ENCODE measurements around the gene KLHL7. TPM values are rescaled to one million over a fixed set of nuclear protein-coding genes. Genes with fewer than 3 reads are reported as not detected.

Gene KLHL7, protein sequence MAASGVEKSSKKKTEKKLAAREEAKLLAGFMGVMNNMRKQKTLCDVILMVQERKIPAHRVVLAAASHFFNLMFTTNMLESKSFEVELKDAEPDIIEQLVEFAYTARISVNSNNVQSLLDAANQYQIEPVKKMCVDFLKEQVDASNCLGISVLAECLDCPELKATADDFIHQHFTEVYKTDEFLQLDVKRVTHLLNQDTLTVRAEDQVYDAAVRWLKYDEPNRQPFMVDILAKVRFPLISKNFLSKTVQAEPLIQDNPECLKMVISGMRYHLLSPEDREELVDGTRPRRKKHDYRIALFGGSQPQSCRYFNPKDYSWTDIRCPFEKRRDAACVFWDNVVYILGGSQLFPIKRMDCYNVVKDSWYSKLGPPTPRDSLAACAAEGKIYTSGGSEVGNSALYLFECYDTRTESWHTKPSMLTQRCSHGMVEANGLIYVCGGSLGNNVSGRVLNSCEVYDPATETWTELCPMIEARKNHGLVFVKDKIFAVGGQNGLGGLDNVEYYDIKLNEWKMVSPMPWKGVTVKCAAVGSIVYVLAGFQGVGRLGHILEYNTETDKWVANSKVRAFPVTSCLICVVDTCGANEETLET
- 16.1 and 20.0 TPM in 2 replicates for total RNA-seq

DNA sequence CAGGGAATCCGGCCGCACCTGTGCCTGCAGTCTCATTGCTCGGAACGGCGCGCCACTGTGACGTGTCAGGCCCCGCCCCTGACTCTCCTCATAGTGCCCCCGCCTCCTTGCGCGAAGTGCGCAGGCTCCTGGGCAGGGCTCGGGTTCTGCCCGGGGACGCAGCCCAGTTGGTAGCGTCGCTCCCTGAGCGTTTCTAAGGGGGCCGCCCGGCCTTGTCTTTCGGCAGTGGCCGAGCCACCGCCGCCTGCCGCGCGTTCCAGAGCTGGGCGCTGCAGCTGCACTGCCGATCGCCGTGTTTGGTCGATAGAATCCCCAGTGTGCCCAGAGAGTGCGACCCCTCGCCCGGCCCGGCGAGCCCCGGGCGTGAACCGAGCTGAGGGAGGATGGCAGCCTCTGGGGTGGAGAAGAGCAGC, at the start of gene KLHL7:
Gene KLHL7, plus strand, starts transcription at position 142 of the 413 bp plus-strand sequence. Its CDS starts 242 bp downstream, at position 384.
- peak within 1 kb of the TSS; percentile 97 for H3K4me3 Mint-ChIP-seq
- peaks cover 17% of the 10 kb centered on the region for H3K4me1 Mint-ChIP-seq
- H3K27me3 Mint-ChIP-seq: no peaks in the 10 kb centered on the region
- H3K27ac Mint-ChIP-seq: peak within 1 kb of the TSS; percentile 94
- intact Hi-C loops (cut with micrococcal nuclease): loop anchor here (1.0 to 5.0 kb wide), 5 partner anchors 76 to 1168 kb away; partner anchors contain the start of gene TOMM7
- H3K9me3 Mint-ChIP-seq: no peaks in the 10 kb centered on the region
- DNase-seq: peak; percentile 99
- H3K36me3 Mint-ChIP-seq (ENCODE audit: low read depth): peaks cover 7% of the 10 kb centered on the region

DNA sequence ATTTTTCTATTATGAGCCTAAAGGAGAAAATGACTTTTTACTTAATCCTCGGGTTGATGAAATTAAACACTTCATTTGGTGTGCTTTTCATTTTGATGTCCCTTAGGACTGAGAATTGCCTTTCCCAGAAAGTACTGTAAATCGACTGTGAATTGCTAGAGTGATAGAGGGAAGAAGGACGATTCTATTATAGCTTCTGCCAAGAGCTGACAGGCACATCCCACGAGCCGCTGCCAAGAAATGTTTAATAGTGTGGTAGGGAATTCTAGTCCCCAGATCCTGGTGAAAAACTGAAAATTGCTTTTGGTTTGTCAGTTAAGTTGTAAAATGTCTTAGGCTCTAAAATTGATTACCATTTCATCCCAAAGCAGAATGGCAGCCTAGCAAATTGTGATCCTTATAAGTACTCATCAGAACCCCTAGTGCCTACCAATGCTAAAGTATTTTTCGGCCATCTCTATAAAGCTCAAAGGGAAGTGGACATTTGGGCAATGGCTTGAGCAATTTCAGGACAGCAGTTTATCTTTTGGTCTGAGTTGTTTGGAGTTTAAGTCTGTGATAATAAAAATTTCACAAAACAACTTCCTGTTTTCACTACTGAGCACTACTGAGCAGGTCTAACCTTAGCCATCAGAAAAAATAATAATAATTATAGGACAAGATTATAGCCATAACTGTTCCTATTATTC, 47.0 kb upstream of the KLHL7 start:
- no peak overlapping the region for H3K27ac Mint-ChIP-seq
- peaks cover 4% of the 10 kb centered on the region for H3K4me1 Mint-ChIP-seq
- peaks cover 13% of the 10 kb centered on the region for H3K27me3 Mint-ChIP-seq
- H3K36me3 Mint-ChIP-seq (ENCODE audit: low read depth): no peaks in the 10 kb centered on the region
- H3K9me3 Mint-ChIP-seq: no peaks in the 10 kb centered on the region
- no peak overlapping the region for H3K4me3 Mint-ChIP-seq
- DNase-seq: no peak
- intact Hi-C loops (cut with micrococcal nuclease): loop anchor here (5.0 kb wide), 1 partner anchor 331 kb away; the partner anchor contains the start of gene IL6

DNA sequence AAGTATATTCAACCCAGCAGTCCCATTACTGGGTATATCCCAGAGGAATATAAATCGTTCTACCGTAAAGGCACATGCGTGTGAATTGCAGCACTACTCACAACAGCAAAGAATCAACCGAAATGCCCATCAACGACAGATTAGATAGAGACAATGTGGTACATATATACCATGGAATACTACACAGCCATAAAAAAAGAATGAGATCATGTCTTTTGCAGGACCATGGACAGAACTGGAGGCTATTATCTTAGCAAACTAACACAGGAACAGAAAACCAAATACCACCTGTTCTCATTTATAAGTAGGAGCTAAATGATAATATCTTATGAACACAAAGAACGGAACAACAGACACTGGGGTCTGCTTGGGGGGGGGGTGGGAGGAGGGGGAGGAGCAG, 44.3 kb upstream of the KLHL7 start:
- intact Hi-C loops (cut with micrococcal nuclease): no loop called here
- no peak overlapping the region for H3K27ac Mint-ChIP-seq
- no peaks in the 10 kb centered on the region for H3K36me3 Mint-ChIP-seq (ENCODE audit: low read depth)
- H3K4me1 Mint-ChIP-seq: no peaks in the 10 kb centered on the region
- H3K4me3 Mint-ChIP-seq: no peak overlapping the region
- no peaks in the 10 kb centered on the region for H3K9me3 Mint-ChIP-seq
- H3K27me3 Mint-ChIP-seq: peaks cover 16% of the 10 kb centered on the region
- no peak for DNase-seq

DNA sequence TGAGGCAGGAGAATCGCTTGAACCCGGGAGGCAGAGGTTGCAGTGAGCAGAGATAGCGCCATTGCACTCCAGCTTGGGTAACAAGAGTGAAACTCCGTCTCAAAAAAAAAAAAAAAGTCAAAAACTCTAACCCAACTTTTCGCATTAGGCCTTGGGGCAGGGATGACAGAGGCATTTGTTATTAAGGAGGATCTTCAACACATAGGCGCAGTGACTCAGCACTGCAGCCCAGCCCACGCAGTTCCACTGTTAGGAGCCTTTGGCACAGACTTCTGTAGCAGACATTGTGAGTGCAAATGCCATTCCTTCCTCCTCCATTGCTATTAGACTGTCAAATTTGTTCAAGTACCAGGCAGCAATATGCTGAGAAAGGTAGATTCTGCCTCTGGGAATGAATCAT, 43.1 kb upstream of the KLHL7 start:
- Mint-ChIP-seq H3K27ac (no peak overlapping the region), H3K9me3 (no peaks in the 10 kb centered on the region), H3K27me3 (peaks cover 15% of the 10 kb centered on the region), H3K4me1 (no peaks in the 10 kb centered on the region), H3K36me3 (ENCODE audit: low read depth) (no peaks in the 10 kb centered on the region), H3K4me3 (no peak overlapping the region)
- intact Hi-C loops (cut with micrococcal nuclease): no loop called here
- DNase-seq: no peak

DNA sequence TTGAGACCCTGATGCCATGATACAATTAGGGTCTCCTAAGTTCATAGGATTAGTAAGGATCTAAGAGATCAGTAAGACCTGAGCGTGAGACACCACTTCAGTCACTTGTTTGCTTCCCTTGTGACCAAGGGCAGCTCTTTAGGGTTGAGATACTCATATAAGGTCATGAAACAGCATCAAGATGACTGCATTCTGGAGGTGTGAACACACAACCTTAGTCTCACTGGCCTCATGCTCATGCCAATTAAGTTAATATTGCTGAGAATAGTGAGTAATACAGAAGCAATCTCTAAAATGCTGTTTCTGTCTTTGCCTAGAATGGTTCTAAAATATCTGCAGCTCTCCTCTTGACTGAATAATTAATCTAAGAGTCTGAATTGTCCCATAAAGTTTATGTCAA, 39.6 kb upstream of the KLHL7 start:
- Mint-ChIP-seq H3K9me3 (no peaks in the 10 kb centered on the region), H3K27me3 (peaks cover 8% of the 10 kb centered on the region), H3K4me3 (no peak overlapping the region), H3K27ac (no peak overlapping the region), H3K36me3 (ENCODE audit: low read depth) (no peaks in the 10 kb centered on the region), H3K4me1 (no peaks in the 10 kb centered on the region)
- DNase-seq: no peak
- intact Hi-C loops (cut with micrococcal nuclease): no loop called here

DNA sequence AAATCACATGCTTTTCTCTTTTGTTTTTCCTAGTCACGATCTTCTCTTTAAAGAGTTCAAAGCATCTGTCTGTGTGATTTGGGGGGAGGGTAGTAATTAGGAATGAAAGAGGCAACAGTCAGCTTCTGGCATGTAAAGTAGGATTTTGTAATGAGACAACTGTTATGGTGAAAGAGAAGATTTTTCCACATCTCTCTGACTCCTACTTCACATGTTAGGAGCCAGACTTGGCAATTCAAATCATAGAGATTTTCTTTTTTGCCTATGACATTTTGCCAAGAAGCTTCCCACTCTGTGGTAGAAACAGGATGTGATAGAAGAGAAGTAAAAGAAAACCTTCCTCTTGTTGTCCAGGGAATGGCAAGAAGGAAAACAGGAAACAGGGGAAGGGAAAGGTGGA, 38.3 kb upstream of the KLHL7 start:
- Mint-ChIP-seq H3K4me1 (no peaks in the 10 kb centered on the region), H3K27ac (no peak overlapping the region), H3K27me3 (peaks cover 9% of the 10 kb centered on the region), H3K9me3 (no peaks in the 10 kb centered on the region), H3K36me3 (ENCODE audit: low read depth) (no peaks in the 10 kb centered on the region), H3K4me3 (no peak overlapping the region)
- intact Hi-C loops (cut with micrococcal nuclease): no loop called here
- no peak for DNase-seq

GRCh38 chr7:23072048-23072447, 33.5 kb upstream of the KLHL7 start:
- no peak for DNase-seq
- peaks cover 20% of the 10 kb centered on the region for H3K27me3 Mint-ChIP-seq
- no peak overlapping the region for H3K27ac Mint-ChIP-seq
- intact Hi-C loops (cut with micrococcal nuclease): no loop called here
- H3K9me3 Mint-ChIP-seq: no peaks in the 10 kb centered on the region
- H3K36me3 Mint-ChIP-seq (ENCODE audit: low read depth): no peaks in the 10 kb centered on the region
- no peaks in the 10 kb centered on the region for H3K4me1 Mint-ChIP-seq
- H3K4me3 Mint-ChIP-seq: no peak overlapping the region

GRCh38 chr7:23072922-23073321, 32.7 kb upstream of the KLHL7 start:
- DNase-seq: no peak
- no peaks in the 10 kb centered on the region for H3K9me3 Mint-ChIP-seq
- H3K4me1 Mint-ChIP-seq: no peaks in the 10 kb centered on the region
- intact Hi-C loops (cut with micrococcal nuclease): no loop called here
- no peak overlapping the region for H3K4me3 Mint-ChIP-seq
- H3K27me3 Mint-ChIP-seq: peaks cover 22% of the 10 kb centered on the region
- H3K36me3 Mint-ChIP-seq (ENCODE audit: low read depth): no peaks in the 10 kb centered on the region
- no peak overlapping the region for H3K27ac Mint-ChIP-seq

DNA sequence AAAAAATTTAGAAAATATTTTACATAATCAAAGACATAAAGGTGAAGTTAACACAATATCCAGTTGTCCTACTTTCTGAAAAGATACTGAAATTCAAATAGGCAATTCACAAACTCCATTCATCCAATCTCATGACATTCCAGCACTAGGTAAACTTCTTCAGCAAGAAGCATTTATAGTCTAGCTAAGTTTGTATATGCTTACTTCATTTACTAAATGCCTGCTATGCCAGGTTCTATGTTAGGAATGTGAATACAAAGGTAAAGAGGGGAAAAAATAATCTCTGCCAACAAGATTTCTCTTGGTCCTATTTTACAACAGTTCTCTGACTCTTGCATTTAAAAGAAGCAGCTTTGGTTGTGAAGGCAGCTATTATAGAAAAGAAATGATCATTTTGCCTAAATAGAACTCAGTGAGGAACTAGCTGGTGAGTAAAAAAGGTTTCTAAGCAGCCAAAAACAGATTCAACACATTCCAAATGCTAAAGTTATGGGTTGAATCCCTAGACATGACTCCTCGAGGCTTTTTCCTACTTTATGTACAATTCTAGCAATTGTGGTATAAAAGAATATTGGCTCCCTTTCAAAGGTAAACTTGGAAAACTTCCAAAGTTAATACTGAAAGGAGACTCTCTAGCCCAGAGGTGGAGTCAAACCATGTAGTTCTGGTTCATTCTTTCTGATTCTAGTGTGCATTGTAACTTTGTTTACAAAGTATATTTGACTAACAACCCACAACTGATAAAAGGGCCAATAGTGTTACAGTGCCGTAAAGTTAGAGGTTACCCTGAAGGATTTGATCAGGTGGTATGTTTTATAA, 30.9 kb upstream of the KLHL7 start:
- no peak overlapping the region for H3K4me3 Mint-ChIP-seq
- H3K27me3 Mint-ChIP-seq: peaks cover 22% of the 10 kb centered on the region
- no peaks in the 10 kb centered on the region for H3K4me1 Mint-ChIP-seq
- intact Hi-C loops (cut with micrococcal nuclease): no loop called here
- H3K36me3 Mint-ChIP-seq (ENCODE audit: low read depth): no peaks in the 10 kb centered on the region
- H3K9me3 Mint-ChIP-seq: no peaks in the 10 kb centered on the region
- DNase-seq: no peak
- H3K27ac Mint-ChIP-seq: no peak overlapping the region

DNA sequence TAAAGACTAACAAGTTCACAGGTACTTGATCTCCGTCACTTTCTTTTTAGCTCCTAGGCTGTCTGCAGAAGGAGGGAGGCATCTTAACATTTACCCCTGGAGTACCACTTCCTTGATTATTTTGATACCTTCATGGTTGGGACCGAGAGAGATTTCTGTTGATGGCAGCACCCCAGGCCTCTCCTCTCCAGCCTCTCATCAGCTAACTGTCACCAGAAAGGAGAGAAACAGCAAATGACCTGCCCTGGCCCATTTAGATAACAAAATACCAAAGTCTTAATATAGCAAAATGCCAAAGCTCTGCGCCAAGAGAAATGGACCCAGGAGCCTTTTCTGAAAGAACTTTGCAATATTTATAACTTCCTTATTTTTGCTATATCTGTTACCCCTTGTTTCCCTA, 30.0 kb upstream of the KLHL7 start:
- no peak for DNase-seq
- intact Hi-C loops (cut with micrococcal nuclease): no loop called here
- no peaks in the 10 kb centered on the region for H3K4me1 Mint-ChIP-seq
- no peak overlapping the region for H3K27ac Mint-ChIP-seq
- no peak overlapping the region for H3K4me3 Mint-ChIP-seq
- peaks cover 24% of the 10 kb centered on the region for H3K27me3 Mint-ChIP-seq
- no peaks in the 10 kb centered on the region for H3K9me3 Mint-ChIP-seq
- no peaks in the 10 kb centered on the region for H3K36me3 Mint-ChIP-seq (ENCODE audit: low read depth)

DNA sequence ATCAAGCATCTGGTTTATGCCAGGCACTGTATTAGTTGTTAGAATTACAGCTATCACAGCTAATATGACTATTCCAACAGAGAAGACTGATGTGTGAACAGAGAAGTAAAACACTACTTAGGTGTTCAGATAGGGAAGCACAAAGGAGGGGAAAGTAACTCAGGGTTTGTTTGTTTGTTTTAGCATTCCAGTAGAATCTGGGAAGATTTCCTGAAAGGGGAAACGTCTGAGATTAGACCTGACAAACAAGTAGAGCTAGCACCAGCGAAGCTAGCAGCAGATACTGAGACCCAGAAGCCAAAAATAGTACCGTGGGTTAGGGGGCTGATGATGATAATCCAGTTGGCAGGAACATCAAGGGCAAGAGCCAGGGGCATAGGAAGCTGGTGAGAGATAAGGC, 28.8 kb upstream of the KLHL7 start:
- no peak for DNase-seq
- H3K36me3 Mint-ChIP-seq (ENCODE audit: low read depth): no peaks in the 10 kb centered on the region
- no peak overlapping the region for H3K27ac Mint-ChIP-seq
- H3K4me1 Mint-ChIP-seq: no peaks in the 10 kb centered on the region
- H3K27me3 Mint-ChIP-seq: peaks cover 24% of the 10 kb centered on the region
- intact Hi-C loops (cut with micrococcal nuclease): no loop called here
- no peaks in the 10 kb centered on the region for H3K9me3 Mint-ChIP-seq
- no peak overlapping the region for H3K4me3 Mint-ChIP-seq

GRCh38 chr7:23093111-23093510, 12.5 kb upstream of the KLHL7 start:
- intact Hi-C loops (cut with micrococcal nuclease): no loop called here
- Mint-ChIP-seq H3K4me1 (no peaks in the 10 kb centered on the region), H3K4me3 (no peak overlapping the region), H3K27me3 (peaks cover 22% of the 10 kb centered on the region), H3K36me3 (ENCODE audit: low read depth) (no peaks in the 10 kb centered on the region), H3K27ac (no peak overlapping the region), H3K9me3 (peaks cover 4% of the 10 kb centered on the region)
- DNase-seq: no peak

GRCh38 chr7:23093546-23093945, 12.0 kb upstream of the KLHL7 start:
- Mint-ChIP-seq H3K4me1 (no peaks in the 10 kb centered on the region), H3K27ac (no peak overlapping the region), H3K9me3 (peaks cover 4% of the 10 kb centered on the region), H3K36me3 (ENCODE audit: low read depth) (no peaks in the 10 kb centered on the region), H3K27me3 (peaks cover 21% of the 10 kb centered on the region), H3K4me3 (no peak overlapping the region)
- no peak for DNase-seq
- intact Hi-C loops (cut with micrococcal nuclease): no loop called here
